GM12801 (cell line): Measurements from ENCODE around the gene IL16.

ENCODE experiments used
- TF ChIP-seq, protein P1 (sequence below): IDR thresholded peaks from one replicate; pipeline ENCODE4 v1.5.1; 2011; ENCODE audit warnings: control low read depth; ENCODE audit not compliant: insufficient read length; ENCODE audit errors: extremely low read depth

Gene IL16

DNA sequence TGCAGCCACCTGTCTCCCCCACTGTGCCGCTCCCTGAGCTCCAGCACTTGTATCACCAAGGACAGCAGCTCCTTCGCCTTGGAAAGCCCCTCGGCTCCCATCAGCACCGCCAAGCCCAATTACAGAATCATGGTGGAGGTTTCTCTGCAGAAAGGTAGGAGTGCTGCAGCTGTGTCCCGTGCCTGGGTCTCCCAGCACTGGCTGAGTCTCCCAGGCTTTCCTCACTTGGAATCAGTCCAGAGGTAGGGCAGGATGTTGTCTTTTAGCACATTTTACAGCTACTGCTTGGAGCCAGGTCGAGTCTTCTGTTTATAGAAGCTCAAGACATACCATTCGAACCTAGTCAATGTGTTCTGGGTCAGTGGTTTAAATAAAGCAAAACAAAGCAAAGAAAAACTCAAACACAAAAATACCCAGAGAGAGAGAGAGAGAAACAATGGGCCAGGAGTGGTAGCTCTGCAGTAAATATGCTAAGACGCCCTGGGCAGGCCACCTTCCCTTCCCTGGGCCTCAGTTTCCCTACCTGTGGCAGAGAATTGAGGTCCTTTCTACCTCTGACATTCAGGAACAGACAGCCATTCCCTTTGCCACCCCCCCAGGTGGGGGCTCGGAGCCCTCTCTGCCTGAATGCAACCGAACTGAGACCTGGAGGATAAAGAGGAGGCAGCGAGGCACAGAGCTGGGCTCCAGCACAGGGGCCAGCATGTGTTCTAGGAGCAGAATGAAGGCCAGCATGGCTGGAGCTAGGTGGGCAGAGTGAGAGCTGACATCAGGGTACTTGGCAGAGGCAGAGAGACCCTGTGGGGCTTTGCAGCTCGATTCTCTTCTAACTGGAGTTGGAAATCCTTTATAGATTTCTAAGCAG lies 83.2 kb downstream of the IL16 start:
- TF ChIP-seq, protein P1, sequence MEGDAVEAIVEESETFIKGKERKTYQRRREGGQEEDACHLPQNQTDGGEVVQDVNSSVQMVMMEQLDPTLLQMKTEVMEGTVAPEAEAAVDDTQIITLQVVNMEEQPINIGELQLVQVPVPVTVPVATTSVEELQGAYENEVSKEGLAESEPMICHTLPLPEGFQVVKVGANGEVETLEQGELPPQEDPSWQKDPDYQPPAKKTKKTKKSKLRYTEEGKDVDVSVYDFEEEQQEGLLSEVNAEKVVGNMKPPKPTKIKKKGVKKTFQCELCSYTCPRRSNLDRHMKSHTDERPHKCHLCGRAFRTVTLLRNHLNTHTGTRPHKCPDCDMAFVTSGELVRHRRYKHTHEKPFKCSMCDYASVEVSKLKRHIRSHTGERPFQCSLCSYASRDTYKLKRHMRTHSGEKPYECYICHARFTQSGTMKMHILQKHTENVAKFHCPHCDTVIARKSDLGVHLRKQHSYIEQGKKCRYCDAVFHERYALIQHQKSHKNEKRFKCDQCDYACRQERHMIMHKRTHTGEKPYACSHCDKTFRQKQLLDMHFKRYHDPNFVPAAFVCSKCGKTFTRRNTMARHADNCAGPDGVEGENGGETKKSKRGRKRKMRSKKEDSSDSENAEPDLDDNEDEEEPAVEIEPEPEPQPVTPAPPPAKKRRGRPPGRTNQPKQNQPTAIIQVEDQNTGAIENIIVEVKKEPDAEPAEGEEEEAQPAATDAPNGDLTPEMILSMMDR = no peak

DNA sequence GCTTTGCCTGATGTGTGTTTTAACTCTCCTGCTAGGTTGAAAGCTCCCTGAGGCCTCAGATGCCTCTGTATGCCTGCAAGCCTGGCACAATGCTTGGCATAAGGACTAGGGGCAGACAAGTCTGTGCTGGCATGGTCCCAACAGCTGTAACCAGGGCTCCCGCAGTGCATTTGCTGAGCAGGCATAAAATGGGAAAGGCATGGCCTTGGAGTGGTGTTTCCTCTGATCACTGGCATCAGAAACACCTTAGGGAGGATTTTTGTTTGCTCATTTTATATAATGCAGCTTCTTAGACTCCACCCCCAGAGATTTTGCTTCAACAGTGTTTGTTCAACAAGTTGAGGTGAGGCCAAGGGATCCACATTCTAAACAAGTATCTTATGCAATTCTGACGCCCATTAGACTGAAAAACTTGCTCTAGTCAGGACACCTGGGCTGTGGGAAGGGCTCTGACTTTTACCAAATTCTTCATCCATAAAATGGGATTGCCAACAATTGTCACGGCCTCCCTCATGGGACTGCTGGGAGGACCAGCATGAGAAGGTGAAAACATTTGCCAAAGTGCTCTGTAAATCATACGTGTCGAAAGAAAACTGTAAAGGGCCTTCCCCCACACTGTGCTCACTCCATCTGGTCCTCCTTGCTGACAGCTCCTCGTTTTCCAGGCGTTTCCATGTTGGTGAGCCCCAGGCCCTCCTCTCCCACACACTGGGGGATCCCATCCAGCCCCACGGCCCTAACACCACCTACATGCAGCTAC lies 84.2 kb downstream of the IL16 start:
- TF ChIP-seq, protein P1 = no peak

DNA sequence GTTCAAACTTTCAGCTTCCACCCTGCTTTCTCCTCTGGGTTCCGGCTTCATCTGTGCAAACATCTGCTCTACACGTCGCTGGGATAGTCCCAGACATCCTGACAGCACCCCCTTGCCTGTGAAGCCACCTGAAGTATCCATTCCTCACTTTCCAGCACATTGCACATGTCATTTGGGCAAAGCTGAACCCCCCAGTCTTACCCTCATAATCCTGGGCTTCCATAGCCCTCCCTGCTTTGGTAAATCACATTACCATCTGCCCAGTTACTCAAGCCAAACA lies 84.7 kb downstream of the IL16 start:
- TF ChIP-seq, protein P1 = no peak

GRCh38 chr15:81281766-81282605 lies 85.3 kb downstream of the IL16 start:
- TF ChIP-seq, protein P1 = no peak

- TF ChIP-seq, protein P1 = no peak
Measured at GRCh38 chr15:81282606-81282895, 85.9 kb downstream of the IL16 start.

DNA sequence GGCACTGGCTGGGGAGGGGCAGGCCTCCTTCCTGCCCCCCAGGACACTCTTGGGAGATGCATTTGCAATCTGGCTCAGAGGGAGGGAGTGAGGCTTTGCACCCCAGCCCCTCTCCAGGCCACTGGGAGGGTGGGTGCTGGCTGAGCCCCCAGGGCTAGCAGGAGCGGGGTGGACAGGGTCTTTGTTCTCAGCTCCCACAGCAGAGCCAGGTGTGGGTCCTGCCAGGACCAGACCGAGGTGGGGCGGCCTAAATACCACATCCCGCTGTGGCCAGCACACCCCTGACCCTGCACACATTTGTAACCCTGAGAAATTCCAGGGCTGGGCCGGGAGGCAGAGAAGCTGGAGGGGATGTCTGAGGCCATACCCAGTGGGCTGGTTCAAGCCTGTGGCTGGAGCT lies 86.2 kb downstream of the IL16 start:
- TF ChIP-seq, protein P1 = no peak
